Stimulated activated CD8-positive, alpha-beta memory T cell treated with anti-CD3 and anti-CD28 coated beads, Interleukin-7, amount 100 ng/mL, for 1 hour (primary cell): ENCODE data around the gene PBX2.
"Not testable (repeated sequence)": the region's sequence is repeated elsewhere in the genome, so short reads cannot be mapped to it uniquely, and the experiment has no call there.

ENCODE experiments used
- DNase-seq, 2 donors: peaks; one replicate each; pipeline ENCODE4 v3.0.0-alpha.2; 2020; ENCODE audit warnings: low read depth in 2 of 2

The PBX2 gene

GRCh38 chr6:32202186-32202585 is 12.2 kb upstream of the PBX2 start:
- no peak for DNase-seq

- DNase-seq: no peak
Observed at GRCh38 chr6:32200711-32201475, 10.9 kb upstream of the PBX2 start.

GRCh38 chr6:32198866-32199265 is 8.9 kb upstream of the PBX2 start:
- no peak for DNase-seq

GRCh38 chr6:32198345-32198696 is 8.3 kb upstream of the PBX2 start:
- DNase-seq: no peak

GRCh38 chr6:32196682-32197616 is 6.9 kb upstream of the PBX2 start:
- no peak for DNase-seq

GRCh38 chr6:32195902-32196681 is 6.1 kb upstream of the PBX2 start:
- DNase-seq: no peak

DNA sequence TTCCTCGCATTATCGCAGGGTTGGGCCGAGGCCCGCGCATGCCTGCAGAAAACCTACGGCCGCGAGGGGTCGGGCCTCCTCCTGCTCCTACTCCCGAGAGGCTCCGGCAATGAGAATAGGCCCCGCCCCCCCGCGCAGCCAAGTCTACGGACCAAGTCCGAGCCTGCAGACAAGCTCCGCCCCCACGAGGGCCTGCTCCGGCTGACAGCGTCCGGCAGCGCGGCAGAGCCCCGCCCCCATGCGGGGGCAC is 5.6 kb upstream of the PBX2 start:
- DNase-seq: peak; percentile 99 to 100

DNA sequence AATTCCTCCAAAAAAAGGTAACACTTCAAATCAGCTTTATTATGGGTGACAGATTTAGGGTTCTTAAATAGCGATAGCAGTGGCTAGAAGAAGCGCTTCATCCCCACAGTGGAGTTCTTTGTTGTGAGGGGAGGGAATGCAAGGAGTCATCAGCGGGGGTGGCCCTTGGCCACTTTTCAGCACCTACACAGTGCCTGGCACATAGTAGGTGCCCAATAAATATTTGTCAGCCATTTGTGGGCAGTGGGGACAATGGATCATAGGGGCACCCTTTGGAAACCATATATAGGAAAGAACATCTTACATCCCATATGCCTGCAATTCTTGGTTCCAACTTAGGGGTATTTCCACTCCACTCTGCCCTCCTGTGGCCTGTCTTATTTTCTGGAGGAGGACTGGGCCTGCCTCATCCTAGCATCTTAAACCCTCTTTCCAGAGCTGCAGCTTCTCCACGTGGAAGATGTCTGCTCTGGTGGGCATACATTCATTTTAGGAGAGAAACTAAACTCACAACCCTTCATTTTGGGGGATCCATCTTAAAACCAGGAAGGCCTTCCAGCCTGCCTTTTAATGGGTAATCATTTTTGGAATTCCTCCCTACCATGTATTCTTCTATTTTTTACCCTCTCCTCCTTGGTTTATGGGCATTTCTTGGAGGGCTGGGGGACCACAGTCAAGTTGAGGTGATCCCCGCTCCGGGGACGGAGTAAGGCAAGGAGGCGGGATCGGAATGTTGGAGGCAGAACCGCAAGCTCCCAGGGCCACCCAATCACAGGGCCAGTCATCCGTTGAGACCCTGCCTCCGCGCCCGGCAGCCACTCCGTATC is 5.0 kb upstream of the PBX2 start:
- DNase-seq: no peak

DNA sequence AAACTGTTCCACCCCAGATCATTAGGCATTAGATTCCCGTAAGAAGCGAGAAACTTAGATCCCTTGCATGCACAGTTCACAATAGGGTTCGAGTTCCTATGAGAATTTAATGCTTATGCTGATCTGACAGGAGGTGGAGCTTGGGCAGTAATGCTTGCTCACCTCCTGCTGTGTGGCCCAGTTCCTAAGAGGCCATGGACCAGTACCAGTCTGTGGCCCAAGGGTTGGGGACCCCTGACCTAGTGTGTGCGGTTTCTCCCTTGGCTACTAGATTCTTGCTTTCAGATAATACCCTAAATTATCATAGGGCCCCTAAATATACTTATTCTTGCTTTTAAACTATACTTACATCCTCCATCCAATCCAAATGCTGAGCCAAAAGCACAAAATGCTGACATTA is 4.4 kb upstream of the PBX2 start:
- DNase-seq: no peak

DNA sequence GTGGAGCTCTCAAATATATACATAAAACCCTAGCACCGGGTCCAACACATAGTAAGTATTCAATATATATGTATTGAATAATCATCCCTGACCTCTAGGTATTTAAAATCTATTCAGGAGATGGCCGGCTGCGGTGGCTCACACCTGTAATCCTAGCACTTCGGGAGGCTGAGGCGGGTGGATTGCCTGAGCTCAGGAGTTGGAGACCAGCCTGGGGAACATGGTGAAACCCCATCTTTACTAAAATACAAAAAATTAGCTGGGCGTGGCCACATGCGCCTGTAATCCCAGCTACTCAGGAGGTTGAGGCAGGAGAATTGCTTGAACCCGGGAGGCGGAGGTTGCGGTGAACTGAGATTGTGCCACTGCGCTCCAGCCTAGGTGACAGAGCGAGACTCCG is 3.1 kb upstream of the PBX2 start:
- not testable (repeated sequence) for DNase-seq

- no peak for DNase-seq
Observed at GRCh38 chr6:32192608-32193039, 2.6 kb upstream of the PBX2 start, which contains the start of gene GPSM3. Gene GPSM3, minus strand, starts transcription at chr6:32192643. Its CDS starts 130 bp downstream, at chr6:32192513.

GRCh38 chr6:32191696-32192607 is 1.9 kb upstream of the PBX2 start:
- DNase-seq: no peak

DNA sequence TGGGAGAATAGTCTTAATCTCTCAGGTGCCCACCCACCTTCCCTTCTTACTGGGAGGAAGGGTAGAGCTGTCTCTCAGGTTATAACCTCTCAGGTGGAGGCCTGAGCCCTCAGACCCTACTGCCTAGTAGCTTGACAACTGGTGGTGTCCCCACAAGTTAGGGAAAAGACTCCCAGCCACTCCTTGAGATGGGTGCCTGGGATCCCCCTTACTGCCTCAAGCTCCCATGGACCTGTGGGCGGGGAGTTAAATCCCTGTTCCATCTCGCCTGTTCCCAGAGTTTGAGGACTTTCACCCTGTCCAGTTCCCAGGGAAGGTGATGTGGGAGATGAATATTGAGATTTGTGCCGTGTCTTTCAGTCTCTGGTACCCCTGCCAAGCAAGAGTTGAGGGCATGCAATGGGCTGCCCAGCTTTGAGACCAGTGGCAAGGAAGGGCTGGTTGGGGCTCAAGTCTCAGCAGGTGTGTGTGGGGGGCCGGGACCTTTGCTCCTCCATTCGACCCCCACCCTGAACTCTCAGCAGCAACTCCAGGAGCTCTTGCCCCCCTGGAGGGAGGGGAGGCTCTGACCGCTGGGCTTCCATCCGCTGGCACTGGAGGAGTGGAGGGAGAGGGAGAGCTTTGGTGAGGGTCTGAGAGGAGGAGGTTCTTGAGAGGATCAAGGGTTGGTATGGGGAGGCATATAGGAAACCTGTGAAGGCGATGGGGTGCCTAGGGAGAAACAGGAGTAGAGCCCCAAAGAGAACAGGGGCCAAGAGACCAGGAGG is 1.1 kb upstream of the PBX2 start:
- no peak for DNase-seq

- no peak for DNase-seq
Observed at GRCh38 chr6:32189742-32190053, 304 bp downstream of the PBX2 start.

DNA sequence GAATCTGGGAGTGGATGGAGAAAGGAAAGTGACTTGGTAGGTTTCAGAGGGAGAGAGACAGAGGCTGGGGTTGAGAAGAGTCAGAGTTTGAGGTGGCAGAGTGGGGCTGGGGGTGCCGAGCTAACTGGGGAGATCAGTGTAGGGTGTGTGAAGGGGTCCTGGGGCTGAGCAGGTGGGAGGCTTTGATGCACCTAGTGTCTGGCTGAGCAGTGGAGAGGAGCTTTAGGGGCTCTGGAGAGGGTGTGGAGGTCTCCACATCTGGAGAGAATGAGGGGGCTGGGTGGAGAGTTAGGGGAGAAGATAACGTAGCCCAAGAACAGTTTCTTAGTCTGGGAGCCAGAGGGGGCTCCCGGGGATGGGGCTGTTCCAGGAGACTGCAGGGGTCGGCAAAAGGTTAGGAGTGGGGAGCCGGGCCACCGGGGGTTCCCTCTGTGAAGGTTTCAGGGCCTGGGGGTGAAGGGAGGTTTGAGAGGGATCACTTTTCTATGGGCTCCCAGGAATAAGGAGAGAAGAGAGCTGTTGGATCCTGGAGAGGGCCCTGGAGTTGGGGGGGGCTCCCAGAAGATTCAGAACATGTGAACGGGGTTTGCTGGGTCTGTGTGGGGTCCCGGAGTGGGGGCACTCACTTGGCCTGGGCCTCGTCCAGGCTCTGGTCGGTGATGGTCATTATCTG is 797 bp downstream of the PBX2 start:
- no peak for DNase-seq

GRCh38 chr6:32188381-32189068 is 1.5 kb downstream of the PBX2 start:
- DNase-seq: no peak

- not testable (repeated sequence) for DNase-seq
Observed at GRCh38 chr6:32187725-32188380, 2.1 kb downstream of the PBX2 start.
